GM12872 (cell line): ENCODE results near the gene RWDD1.

Experiments
- CTCF ChIP-seq: IDR thresholded peaks from 3 replicates; pipeline ENCODE4 v1.5.1; 2011; ENCODE audit warnings: low read depth, mild to moderate bottlenecking, low read length, moderate library complexity; ENCODE audit not compliant: insufficient read depth

Gene RWDD1

GRCh38 chr6:116561377-116562018, 9.8 kb upstream of the RWDD1 start:
- peak; percentile 90 for TF ChIP-seq CTCF

- TF ChIP-seq CTCF = no peak
Measured at GRCh38 chr6:116562019-116562403, 9.3 kb upstream of the RWDD1 start.

- no peak for TF ChIP-seq CTCF
Measured at GRCh38 chr6:116562614-116563013, 8.7 kb upstream of the RWDD1 start.

GRCh38 chr6:116563830-116564229, 7.5 kb upstream of the RWDD1 start:
- no peak for TF ChIP-seq CTCF

GRCh38 chr6:116564311-116564710, 7.0 kb upstream of the RWDD1 start:
- no peak for TF ChIP-seq CTCF

GRCh38 chr6:116564921-116565872, 6.1 kb upstream of the RWDD1 start:
- TF ChIP-seq CTCF = no peak

- TF ChIP-seq CTCF = no peak
Measured at GRCh38 chr6:116568111-116568510, 3.2 kb upstream of the RWDD1 start.
